HepG2 (cell line): ENCODE data around the gene SIGMAR1. TPM values are rescaled to one million over a fixed set of nuclear protein-coding genes. Genes with fewer than 3 reads are reported as not detected.

Experiments
- DNMT3B ChIP-seq: conservative IDR thresholded peaks from 2 replicates; pipeline ENCODE4 v1.6.1; 2016; ENCODE audit warnings: missing biosample characterization, control low read depth
- KDM3A ChIP-seq: IDR thresholded peaks from 2 replicates; pipeline ENCODE4 v1.6.1; 2018; ENCODE audit warnings: low read depth, missing compliant biosample characterization
- NR2C2 ChIP-seq: sonication (generic); formaldehyde crosslinking; IDR thresholded peaks from 2 replicates; pipeline ENCODE4 v1.4.0; 2020; ENCODE audit warnings: missing genetic modification reagents, mild to moderate bottlenecking, moderate library complexity, borderline replicate concordance
- TBX3 ChIP-seq: fragments of 450-650 bp; IDR thresholded peaks from 2 replicates; pipeline ENCODE4 v1.6.1; 2017; ENCODE audit warnings: antibody characterized with exemption, mild to moderate bottlenecking, inconsistent platforms, borderline replicate concordance
- ZFYVE20 ChIP-seq: sonication (generic); formaldehyde crosslinking; IDR thresholded peaks from 2 replicates; pipeline ENCODE4 v1.8.0; 2023; ENCODE audit warnings: low read depth, mild to moderate bottlenecking, moderate library complexity, missing genetic modification reagents, borderline replicate concordance
- ZNF180 ChIP-seq: sonication (generic); formaldehyde crosslinking; IDR thresholded peaks from 2 replicates; pipeline ENCODE4 v1.4.0; 2020; ENCODE audit warnings: low read depth, missing genetic modification reagents, borderline replicate concordance
- ZNF678 ChIP-seq: sonication (generic); formaldehyde crosslinking; IDR thresholded peaks from 2 replicates; pipeline ENCODE4 v1.4.0; 2020; ENCODE audit warnings: mild to moderate bottlenecking, missing genetic modification reagents
- ZNF772 ChIP-seq: sonication (generic); formaldehyde crosslinking; IDR thresholded peaks from 2 replicates; pipeline ENCODE4 v1.5.0; 2020; ENCODE audit warnings: mild to moderate bottlenecking, missing genetic modification reagents
- ZSCAN30 ChIP-seq: sonication (generic); formaldehyde crosslinking; IDR thresholded peaks from 2 replicates; pipeline ENCODE4 v1.5.0; 2020; ENCODE audit warnings: mild to moderate bottlenecking, missing genetic modification reagents
- polyA plus RNA-seq, 8 experiments: library from polyadenylated mRNA; depleted of rRNA in 3 of 8; stranded (reverse) in 7 of 8; unstranded in 1 of 8; fragments of >200 nt; fragmentation: Illumina TruSeq in 4 of 8; extraction: Trizol in 4 of 8; gene quantifications; 2 replicates each; pipeline versions ENCODE4 v1.2.1 to v1.2.3, GENCODE V29; 2011 to 2016; ENCODE audit warnings: low read depth in 4 of 8, missing spikeins in 1 of 8, mixed read lengths in 1 of 8; ENCODE audit not compliant: insufficient read depth in 1 of 8
- total RNA-seq, 5 experiments: library from RNA; depleted of rRNA; stranded (reverse); fragments of >200 nt; fragmentation: Illumina TruSeq; extraction: Trizol; gene quantifications; 2 replicates each; pipeline ENCODE4 v1.2.3, GENCODE V29; 2016; ENCODE audit warnings: low read depth in 1 of 5
- TF ChIP-seq, protein P1 (sequence below): sonication (generic); formaldehyde crosslinking; IDR thresholded peaks from 2 replicates; pipeline ENCODE4 v1.4.0; 2020; ENCODE audit warnings: missing genetic modification reagents, borderline replicate concordance
- TF ChIP-seq, protein P2 (sequence below): sonication (generic); formaldehyde crosslinking; IDR thresholded peaks from 2 replicates; pipeline ENCODE4 v1.8.0; 2022; ENCODE audit warnings: missing genetic modification reagents, mild to moderate bottlenecking, moderate library complexity, borderline replicate concordance
- TF ChIP-seq, protein P3 (sequence below): sonication (generic); formaldehyde crosslinking; conservative IDR thresholded peaks from 2 replicates; pipeline ENCODE4 v1.8.0; 2022; ENCODE audit warnings: mild to moderate bottlenecking, moderate library complexity, missing genetic modification reagents
- TF ChIP-seq, protein P4 (sequence below): sonication (generic); formaldehyde crosslinking; IDR thresholded peaks from 2 replicates; pipeline ENCODE4 v1.4.0; 2020; ENCODE audit warnings: mild to moderate bottlenecking, missing genetic modification reagents
- TF ChIP-seq, protein P5 (sequence below): sonication (generic); formaldehyde crosslinking; IDR thresholded peaks from 2 replicates; pipeline ENCODE4 v1.4.0; 2020; ENCODE audit warnings: low read depth, mild to moderate bottlenecking, missing genetic modification reagents

The SIGMAR1 gene
- total and polyA plus RNA-seq, 2 of the 13 experiments (the other 11 are each of a cell fraction or from before 2014, with no cell fraction given), result 38.9 to 60.8 TPM

DNA sequence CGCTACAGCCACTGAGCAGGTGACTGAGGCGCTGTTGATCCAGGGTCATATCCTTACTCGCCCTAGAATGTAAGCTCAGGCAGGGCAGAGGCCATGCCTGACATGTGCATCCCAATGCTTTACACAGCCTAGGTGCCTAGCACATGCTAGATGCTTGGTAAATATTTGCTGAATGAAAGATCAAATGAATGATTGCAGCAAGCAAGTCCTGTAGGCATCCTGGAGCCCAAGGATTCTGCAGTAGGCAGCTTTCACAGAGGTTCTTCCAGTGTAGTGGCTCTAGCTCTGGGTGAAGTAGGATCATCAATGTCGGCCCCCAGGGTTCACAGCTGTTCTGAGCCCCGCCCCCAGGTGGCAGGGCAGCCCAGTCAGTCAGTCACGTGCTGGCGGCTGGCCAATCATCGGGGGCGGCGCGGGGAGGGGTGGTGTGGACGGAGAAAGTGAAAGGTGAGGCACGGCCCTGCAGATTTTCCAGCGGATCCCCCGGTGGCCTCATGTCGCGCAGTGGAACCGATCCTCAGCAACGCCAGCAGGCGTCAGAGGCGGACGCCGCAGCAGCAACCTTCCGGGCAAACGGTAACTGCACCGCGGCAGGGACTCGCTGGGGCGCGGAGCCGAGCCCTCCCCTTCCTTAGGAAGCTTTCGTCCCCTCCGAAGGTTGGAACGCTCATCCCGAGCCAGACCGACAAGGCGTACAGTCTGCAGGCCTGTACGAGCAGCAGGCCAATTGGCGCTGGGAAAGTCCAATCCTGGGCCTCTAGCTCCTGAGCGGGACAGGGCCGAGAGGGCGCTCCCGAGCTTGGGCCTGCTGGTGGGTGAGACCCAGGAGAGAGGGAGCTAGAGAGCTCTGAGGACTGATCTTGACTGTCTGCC, 8.9 kb upstream of the SIGMAR1 start, which contains the start of gene GALT (continued):
- TF ChIP-seq, protein P1, sequence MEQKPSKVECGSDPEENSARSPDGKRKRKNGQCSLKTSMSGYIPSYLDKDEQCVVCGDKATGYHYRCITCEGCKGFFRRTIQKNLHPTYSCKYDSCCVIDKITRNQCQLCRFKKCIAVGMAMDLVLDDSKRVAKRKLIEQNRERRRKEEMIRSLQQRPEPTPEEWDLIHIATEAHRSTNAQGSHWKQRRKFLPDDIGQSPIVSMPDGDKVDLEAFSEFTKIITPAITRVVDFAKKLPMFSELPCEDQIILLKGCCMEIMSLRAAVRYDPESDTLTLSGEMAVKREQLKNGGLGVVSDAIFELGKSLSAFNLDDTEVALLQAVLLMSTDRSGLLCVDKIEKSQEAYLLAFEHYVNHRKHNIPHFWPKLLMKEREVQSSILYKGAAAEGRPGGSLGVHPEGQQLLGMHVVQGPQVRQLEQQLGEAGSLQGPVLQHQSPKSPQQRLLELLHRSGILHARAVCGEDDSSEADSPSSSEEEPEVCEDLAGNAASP (CRISPR knock-in tag), result peak; percentile 12
- TF ChIP-seq TBX3, result peak; percentile 54; the same call in 1 of the 2 replicates
- TF ChIP-seq, protein P2, sequence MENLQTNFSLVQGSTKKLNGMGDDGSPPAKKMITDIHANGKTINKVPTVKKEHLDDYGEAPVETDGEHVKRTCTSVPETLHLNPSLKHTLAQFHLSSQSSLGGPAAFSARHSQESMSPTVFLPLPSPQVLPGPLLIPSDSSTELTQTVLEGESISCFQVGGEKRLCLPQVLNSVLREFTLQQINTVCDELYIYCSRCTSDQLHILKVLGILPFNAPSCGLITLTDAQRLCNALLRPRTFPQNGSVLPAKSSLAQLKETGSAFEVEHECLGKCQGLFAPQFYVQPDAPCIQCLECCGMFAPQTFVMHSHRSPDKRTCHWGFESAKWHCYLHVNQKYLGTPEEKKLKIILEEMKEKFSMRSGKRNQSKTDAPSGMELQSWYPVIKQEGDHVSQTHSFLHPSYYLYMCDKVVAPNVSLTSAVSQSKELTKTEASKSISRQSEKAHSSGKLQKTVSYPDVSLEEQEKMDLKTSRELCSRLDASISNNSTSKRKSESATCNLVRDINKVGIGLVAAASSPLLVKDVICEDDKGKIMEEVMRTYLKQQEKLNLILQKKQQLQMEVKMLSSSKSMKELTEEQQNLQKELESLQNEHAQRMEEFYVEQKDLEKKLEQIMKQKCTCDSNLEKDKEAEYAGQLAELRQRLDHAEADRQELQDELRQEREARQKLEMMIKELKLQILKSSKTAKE (CRISPR knock-in tag), result peak; percentile 22; the same call in 1 of the 2 replicates
- TF ChIP-seq, protein P3, sequence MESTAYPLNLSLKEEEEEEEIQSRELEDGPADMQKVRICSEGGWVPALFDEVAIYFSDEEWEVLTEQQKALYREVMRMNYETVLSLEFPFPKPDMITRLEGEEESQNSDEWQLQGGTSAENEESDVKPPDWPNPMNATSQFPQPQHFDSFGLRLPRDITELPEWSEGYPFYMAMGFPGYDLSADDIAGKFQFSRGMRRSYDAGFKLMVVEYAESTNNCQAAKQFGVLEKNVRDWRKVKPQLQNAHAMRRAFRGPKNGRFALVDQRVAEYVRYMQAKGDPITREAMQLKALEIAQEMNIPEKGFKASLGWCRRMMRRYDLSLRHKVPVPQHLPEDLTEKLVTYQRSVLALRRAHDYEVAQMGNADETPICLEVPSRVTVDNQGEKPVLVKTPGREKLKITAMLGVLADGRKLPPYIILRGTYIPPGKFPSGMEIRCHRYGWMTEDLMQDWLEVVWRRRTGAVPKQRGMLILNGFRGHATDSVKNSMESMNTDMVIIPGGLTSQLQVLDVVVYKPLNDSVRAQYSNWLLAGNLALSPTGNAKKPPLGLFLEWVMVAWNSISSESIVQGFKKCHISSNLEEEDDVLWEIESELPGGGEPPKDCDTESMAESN, result peak; percentile 85
- TF ChIP-seq KDM3A, result peak; percentile 87
- TF ChIP-seq ZSCAN30 (CRISPR knock-in tag), result 0 out of 2 replicates have a peak, but pooled peaks have one; percentile 54
- 0 out of 2 replicates have a peak, but pooled peaks have one; percentile 3 for TF ChIP-seq ZNF772 (CRISPR knock-in tag)
- TF ChIP-seq ZNF180 (CRISPR knock-in tag), result no peak; the same call in 1 of the 2 replicates
- TF ChIP-seq DNMT3B (CRISPR knock-in tag), result no peak; the same call in 1 of the 2 replicates
- TF ChIP-seq, protein P4, sequence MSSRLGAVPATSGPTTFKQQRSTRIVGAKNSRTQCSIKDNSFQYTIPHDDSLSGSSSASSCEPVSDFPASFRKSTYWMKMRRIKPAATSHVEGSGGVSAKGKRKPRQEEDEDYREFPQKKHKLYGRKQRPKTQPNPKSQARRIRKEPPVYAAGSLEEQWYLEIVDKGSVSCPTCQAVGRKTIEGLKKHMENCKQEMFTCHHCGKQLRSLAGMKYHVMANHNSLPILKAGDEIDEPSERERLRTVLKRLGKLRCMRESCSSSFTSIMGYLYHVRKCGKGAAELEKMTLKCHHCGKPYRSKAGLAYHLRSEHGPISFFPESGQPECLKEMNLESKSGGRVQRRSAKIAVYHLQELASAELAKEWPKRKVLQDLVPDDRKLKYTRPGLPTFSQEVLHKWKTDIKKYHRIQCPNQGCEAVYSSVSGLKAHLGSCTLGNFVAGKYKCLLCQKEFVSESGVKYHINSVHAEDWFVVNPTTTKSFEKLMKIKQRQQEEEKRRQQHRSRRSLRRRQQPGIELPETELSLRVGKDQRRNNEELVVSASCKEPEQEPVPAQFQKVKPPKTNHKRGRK (CRISPR knock-in tag), result no peak
- TF ChIP-seq NR2C2 (CRISPR knock-in tag), result no peak; the same call in 1 of the 2 replicates
- no peak; the same call in 1 of the 2 replicates for TF ChIP-seq ZNF678 (CRISPR knock-in tag)
- TF ChIP-seq, protein P5, sequence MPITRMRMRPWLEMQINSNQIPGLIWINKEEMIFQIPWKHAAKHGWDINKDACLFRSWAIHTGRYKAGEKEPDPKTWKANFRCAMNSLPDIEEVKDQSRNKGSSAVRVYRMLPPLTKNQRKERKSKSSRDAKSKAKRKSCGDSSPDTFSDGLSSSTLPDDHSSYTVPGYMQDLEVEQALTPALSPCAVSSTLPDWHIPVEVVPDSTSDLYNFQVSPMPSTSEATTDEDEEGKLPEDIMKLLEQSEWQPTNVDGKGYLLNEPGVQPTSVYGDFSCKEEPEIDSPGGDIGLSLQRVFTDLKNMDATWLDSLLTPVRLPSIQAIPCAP (CRISPR knock-in tag), result peak; percentile 61; the same call in 1 of the 2 replicates
- peak; percentile 53; the same call in 1 of the 2 replicates for TF ChIP-seq ZFYVE20 (CRISPR knock-in tag)
